SU-DHL-6 (cell line): ENCODE results near the gene TMC6.

Source experiments
- EZH2phosphoT487 ChIP-seq: fragments of 200-600 bp; sonication (generic), shearing (Covaris generic); conservative IDR thresholded peaks from 2 replicates; pipeline ENCODE4 v1.6.1; 2018; ENCODE audit warnings: mild to moderate bottlenecking, antibody characterized with exemption, low read length, moderate library complexity, mixed read lengths
- TF ChIP-seq, protein P1 (sequence below): fragments of 200-600 bp; sonication (generic); IDR thresholded peaks from one replicate; pipeline ENCODE4 v1.5.1; 2017; ENCODE audit warnings: antibody characterized with exemption, mild to moderate bottlenecking, low read length, moderate library complexity; ENCODE audit not compliant: insufficient read depth, poor library complexity, severe bottlenecking

- TF ChIP-seq, protein P1, sequence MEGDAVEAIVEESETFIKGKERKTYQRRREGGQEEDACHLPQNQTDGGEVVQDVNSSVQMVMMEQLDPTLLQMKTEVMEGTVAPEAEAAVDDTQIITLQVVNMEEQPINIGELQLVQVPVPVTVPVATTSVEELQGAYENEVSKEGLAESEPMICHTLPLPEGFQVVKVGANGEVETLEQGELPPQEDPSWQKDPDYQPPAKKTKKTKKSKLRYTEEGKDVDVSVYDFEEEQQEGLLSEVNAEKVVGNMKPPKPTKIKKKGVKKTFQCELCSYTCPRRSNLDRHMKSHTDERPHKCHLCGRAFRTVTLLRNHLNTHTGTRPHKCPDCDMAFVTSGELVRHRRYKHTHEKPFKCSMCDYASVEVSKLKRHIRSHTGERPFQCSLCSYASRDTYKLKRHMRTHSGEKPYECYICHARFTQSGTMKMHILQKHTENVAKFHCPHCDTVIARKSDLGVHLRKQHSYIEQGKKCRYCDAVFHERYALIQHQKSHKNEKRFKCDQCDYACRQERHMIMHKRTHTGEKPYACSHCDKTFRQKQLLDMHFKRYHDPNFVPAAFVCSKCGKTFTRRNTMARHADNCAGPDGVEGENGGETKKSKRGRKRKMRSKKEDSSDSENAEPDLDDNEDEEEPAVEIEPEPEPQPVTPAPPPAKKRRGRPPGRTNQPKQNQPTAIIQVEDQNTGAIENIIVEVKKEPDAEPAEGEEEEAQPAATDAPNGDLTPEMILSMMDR, result peak; percentile 23
- TF ChIP-seq EZH2phosphoT487, result no peak
Observed at GRCh38 chr17:78117027-78117981, 11.3 kb downstream of the TMC6 start.
